ENCODE results near the gene GPR50. TPM values are rescaled to one million over a fixed set of nuclear protein-coding genes. Genes with fewer than 3 reads are reported as not detected.

The GPR50 gene
- total RNA-seq, 2 donors from 2014 or later, result not detected

GRCh38 chrX:151155234-151155633 is 21.1 kb upstream of the GPR50 start:
- no peak for DNase-seq (ENCODE audit: low spot score)
- no peak overlapping the region for H3K4me3 ChIP-seq
- no peaks in the 10 kb centered on the region for H3K27me3 ChIP-seq (replicated peaks; ENCODE audit: insufficient read depth)
- no peaks in the 10 kb centered on the region for H3K4me1 ChIP-seq (replicated peaks)
- no peaks in the 10 kb centered on the region for H3K36me3 ChIP-seq
- no peaks in the 10 kb centered on the region for H3K9me3 ChIP-seq
- TF ChIP-seq POLR2A (IDR thresholded peaks at IDR 0.05) (no peak), CTCF (IDR thresholded peaks at IDR 0.05) (no peak), POLR2AphosphoS5 (IDR thresholded peaks at IDR 0.05) (no peak)
- intact Hi-C loops (cut with DNase I), result loop anchor here (10.0 kb wide), 1 partner anchor 1480 kb away; the partner anchor contains the start of gene GABRQ
- H3K27ac ChIP-seq, result no peak overlapping the region
- 66% methylated on average over 4 of the region's 4 CpGs for WGBS

GRCh38 chrX:151161690-151162089 is 14.7 kb upstream of the GPR50 start:
- no peaks in the 10 kb centered on the region for H3K9me3 ChIP-seq
- H3K4me1 ChIP-seq (replicated peaks), result no peaks in the 10 kb centered on the region
- no peaks in the 10 kb centered on the region for H3K36me3 ChIP-seq
- intact Hi-C loops (cut with DNase I), result no loop called here
- H3K27me3 ChIP-seq (replicated peaks; ENCODE audit: insufficient read depth), result no peaks in the 10 kb centered on the region
- 91% methylated on average over 4 of the region's 4 CpGs for WGBS
- no peak for TF ChIP-seq CTCF (IDR thresholded peaks at IDR 0.05)
- TF ChIP-seq POLR2AphosphoS5 (IDR thresholded peaks at IDR 0.05), result no peak
- TF ChIP-seq POLR2A (IDR thresholded peaks at IDR 0.05), result no peak
- no peak overlapping the region for H3K27ac ChIP-seq
- H3K4me3 ChIP-seq, result no peak overlapping the region
- DNase-seq (ENCODE audit: low spot score), result no peak

- intact Hi-C loops (cut with DNase I), result no loop called here
- Histone ChIP-seq H3K27ac (no peak overlapping the region), H3K27me3 (replicated peaks; ENCODE audit: insufficient read depth) (no peaks in the 10 kb centered on the region), H3K4me1 (replicated peaks) (no peaks in the 10 kb centered on the region), H3K36me3 (no peaks in the 10 kb centered on the region), H3K9me3 (no peaks in the 10 kb centered on the region), H3K4me3 (no peak overlapping the region)
- no peak for TF ChIP-seq POLR2A (IDR thresholded peaks at IDR 0.05)
- no peak for TF ChIP-seq CTCF (IDR thresholded peaks at IDR 0.05)
- no peak for TF ChIP-seq POLR2AphosphoS5 (IDR thresholded peaks at IDR 0.05)
- no peak for DNase-seq (ENCODE audit: low spot score)
- WGBS, result 79% methylated on average over 7 of the region's 7 CpGs
Observed at GRCh38 chrX:151167791-151168345, 8.5 kb upstream of the GPR50 start.

GRCh38 chrX:151169783-151170182 is 6.6 kb upstream of the GPR50 start:
- no peak for TF ChIP-seq POLR2AphosphoS5 (IDR thresholded peaks at IDR 0.05)
- TF ChIP-seq POLR2A (IDR thresholded peaks at IDR 0.05), result no peak
- TF ChIP-seq CTCF (IDR thresholded peaks at IDR 0.05), result no peak
- no peak for DNase-seq (ENCODE audit: low spot score)
- no peaks in the 10 kb centered on the region for H3K4me1 ChIP-seq (replicated peaks)
- intact Hi-C loops (cut with DNase I), result no loop called here
- no peaks in the 10 kb centered on the region for H3K27me3 ChIP-seq (replicated peaks; ENCODE audit: insufficient read depth)
- H3K9me3 ChIP-seq, result no peaks in the 10 kb centered on the region
- no peak overlapping the region for H3K27ac ChIP-seq
- 82% methylated on average over 1 of the region's 1 CpG for WGBS
- no peak overlapping the region for H3K4me3 ChIP-seq
- H3K36me3 ChIP-seq, result no peaks in the 10 kb centered on the region

GRCh38 chrX:151174581-151175282 is 1.7 kb upstream of the GPR50 start:
- intact Hi-C loops (cut with DNase I), result no loop called here
- 4% methylated on average over 22 of the region's 37 CpGs for WGBS
- no peaks in the 10 kb centered on the region for H3K27me3 ChIP-seq (replicated peaks; ENCODE audit: insufficient read depth)

More at GRCh38 chrX:151174581-151175282, 1.7 kb upstream of the GPR50 start:
- no peak for DNase-seq (ENCODE audit: low spot score)
- no peaks in the 10 kb centered on the region for H3K9me3 ChIP-seq
- no peaks in the 10 kb centered on the region for H3K36me3 ChIP-seq
- H3K27ac ChIP-seq, result no peak overlapping the region
- TF ChIP-seq POLR2A (IDR thresholded peaks at IDR 0.05), result no peak
- TF ChIP-seq POLR2AphosphoS5 (IDR thresholded peaks at IDR 0.05), result no peak
- no peaks in the 10 kb centered on the region for H3K4me1 ChIP-seq (replicated peaks)
- H3K4me3 ChIP-seq, result no peak overlapping the region

All from prostate gland (tissue), 2 donors.